C4-2B (cell line): ENCODE measurements around the gene DPP6.
"Not testable (repeated sequence)": the region's sequence is repeated elsewhere in the genome, so short reads cannot be mapped to it uniquely, and the experiment has no call there.

Source experiments
- CTCF ChIP-seq: fragments of 450-650 bp; conservative IDR thresholded peaks from 2 replicates; pipeline ENCODE4 v1.5.1; 2017; ENCODE audit warnings: mild to moderate bottlenecking
- ZFX ChIP-seq: fragments of 450-650 bp; IDR thresholded peaks from 2 replicates; pipeline ENCODE4 v1.6.1; 2017

- TF ChIP-seq CTCF, ZFX: not testable (repeated sequence)
Observed at GRCh38 chr7:154117411-154118390, 65.5 kb downstream of the DPP6 start.
